ENCODE measurements around the gene PPP1R9B. TPM values are rescaled to one million over a fixed set of nuclear protein-coding genes. Genes with fewer than 3 reads are reported as not detected.

Gene PPP1R9B
- polyA plus RNA-seq, 6 donors from 2014 or later = 0.55 to 3.5 (median 2.3) TPM

DNA sequence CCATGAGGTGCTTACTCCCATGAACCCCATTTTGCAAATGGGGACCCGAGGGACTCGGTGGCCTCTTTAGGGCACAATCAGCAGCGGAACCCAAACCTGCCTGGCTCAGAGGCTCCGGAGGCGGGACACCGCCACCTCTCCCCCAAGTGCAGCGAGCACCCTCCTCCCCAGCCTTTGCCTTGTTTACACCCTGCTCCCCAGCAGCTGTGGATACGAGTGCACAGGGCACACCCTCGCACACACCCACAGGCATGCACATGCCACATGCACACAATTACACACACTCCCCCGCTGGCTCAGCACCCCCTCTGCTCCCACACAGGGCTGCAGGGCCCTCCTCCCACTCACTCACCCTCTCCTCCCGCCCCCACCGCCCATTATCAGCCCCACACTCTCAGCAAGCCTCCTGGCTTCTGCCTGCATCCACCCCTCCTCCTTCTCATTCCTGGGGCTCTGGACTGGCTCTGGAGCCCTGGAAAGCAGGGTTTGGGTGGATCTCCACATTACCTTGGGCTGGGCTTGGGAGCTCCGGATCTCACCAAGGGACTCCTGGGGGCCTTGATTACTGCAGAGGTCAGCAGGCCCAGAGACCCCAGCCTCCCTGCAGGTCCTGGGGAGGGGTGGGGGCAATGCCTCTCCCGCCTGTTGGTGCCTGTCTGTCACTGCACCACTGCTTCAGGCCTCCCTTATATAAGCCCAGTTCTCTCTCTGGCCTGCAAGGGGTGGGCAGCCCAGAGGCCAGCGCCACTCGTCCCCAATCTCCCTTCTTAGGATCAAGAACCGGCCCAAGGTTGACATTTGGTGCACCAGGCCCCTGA lies 48.9 kb downstream of the PPP1R9B start:
- H3K27me3 Mint-ChIP-seq = no peaks in the 10 kb centered on the region
- peaks cover 0 to 20% of the 10 kb centered on the region in 2 donors for H3K36me3 Mint-ChIP-seq
- peak overlapping the region in 1 of 8 donors; percentile 41 for H3K4me3 Mint-ChIP-seq
- no peak overlapping the region for H3K27ac Mint-ChIP-seq
- H3K4me1 Mint-ChIP-seq = peaks cover 16 to 21% (median 20%) of the 10 kb centered on the region in 3 donors
- no peak for ATAC-seq (ENCODE audit: low read depth in 2 of 2)
- DNase-seq = no peak
- no peaks in the 10 kb centered on the region for H3K9me3 Mint-ChIP-seq

DNA sequence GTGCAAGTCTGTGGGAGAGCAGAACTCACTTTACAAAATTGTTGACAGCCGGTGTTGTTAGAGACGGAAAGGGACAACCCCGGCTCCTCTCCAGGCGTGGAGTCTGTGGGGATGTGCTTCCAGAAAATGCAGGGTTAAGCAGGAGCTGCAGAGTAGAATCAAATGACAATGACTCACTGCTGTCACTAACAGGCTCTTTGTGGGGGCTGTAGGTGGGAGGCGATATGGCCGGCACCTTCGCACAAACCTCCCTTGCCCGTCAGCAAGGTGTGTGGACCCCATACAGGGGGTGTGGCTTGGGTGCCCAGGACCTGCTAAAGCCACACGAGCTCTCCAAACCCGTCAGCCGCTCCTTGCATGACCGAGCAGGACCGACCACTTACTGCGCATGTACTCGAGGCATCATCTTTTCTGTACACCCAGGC lies 49.5 kb downstream of the PPP1R9B start:
- DNase-seq (no peak), ATAC-seq (ENCODE audit: low read depth in 2 of 2) (no peak)
- Mint-ChIP-seq H3K36me3 (peaks cover 0 to 20% of the 10 kb centered on the region in 2 donors), H3K9me3 (no peaks in the 10 kb centered on the region), H3K27ac (peak overlapping the region in 1 of 6 donors; percentile 57), H3K27me3 (no peaks in the 10 kb centered on the region), H3K4me3 (peak overlapping the region in 1 of 8 donors; percentile 41), H3K4me1 (peaks cover 18 to 28% (median 26%) of the 10 kb centered on the region in 3 donors)

DNA sequence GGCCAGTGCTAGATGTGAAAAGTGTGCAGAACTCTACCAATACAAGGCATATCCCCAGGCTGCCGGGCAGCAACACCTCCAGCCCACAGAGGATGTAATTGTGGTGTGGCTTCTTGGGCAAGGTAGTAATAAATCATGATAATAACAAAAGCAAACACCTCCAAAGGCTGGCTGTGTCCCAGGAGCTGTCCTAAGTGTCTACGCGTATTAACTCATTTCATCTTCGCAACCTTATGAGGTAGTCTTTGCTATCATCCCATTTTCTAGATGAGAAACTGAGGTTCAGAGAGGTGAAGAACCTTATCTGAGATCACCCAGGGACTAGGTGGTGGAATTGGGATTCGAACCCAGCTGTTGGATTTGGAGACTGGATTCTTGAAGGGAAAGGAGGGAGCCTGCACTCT lies 50.0 kb downstream of the PPP1R9B start:
- H3K9me3 Mint-ChIP-seq = no peaks in the 10 kb centered on the region
- DNase-seq = no peak
- peak overlapping the region in 1 of 6 donors; percentile 57 for H3K27ac Mint-ChIP-seq
- peak overlapping the region in 1 of 8 donors; percentile 41 for H3K4me3 Mint-ChIP-seq
- peaks cover 0 to 18% of the 10 kb centered on the region in 2 donors for H3K36me3 Mint-ChIP-seq
- ATAC-seq (ENCODE audit: low read depth in 2 of 2) = no peak
- no peaks in the 10 kb centered on the region for H3K27me3 Mint-ChIP-seq
- H3K4me1 Mint-ChIP-seq = peaks cover 23 to 32% (median 31%) of the 10 kb centered on the region in 3 donors

DNA sequence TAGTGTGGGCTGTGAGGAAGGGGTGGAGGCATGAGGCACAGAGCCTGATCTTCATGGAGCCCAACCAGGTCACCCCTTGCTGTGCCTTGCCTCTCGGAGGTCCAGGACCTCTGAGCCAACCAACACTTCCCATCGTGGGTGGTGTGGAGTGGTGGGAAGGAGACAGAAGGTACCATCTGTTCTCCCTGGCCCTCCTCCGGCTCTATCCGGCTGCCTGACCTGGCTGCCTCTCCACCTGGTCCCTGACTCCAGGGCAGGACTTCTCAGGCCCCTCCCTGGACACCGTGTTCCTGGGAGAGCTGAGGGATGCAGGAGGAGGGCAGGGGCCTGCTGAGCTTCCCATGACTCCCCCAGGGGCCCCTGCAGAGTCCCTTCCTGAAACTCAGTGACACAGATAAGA lies 51.5 kb downstream of the PPP1R9B start:
- Mint-ChIP-seq H3K27ac (peak overlapping the region in 1 of 6 donors; percentile 32), H3K27me3 (no peaks in the 10 kb centered on the region), H3K9me3 (no peaks in the 10 kb centered on the region), H3K36me3 (peaks cover 0 to 10% of the 10 kb centered on the region in 2 donors), H3K4me3 (no peak overlapping the region), H3K4me1 (peaks cover 34 to 43% (median 34%) of the 10 kb centered on the region in 3 donors)
- no peak for ATAC-seq (ENCODE audit: low read depth in 2 of 2)
- DNase-seq = no peak

DNA sequence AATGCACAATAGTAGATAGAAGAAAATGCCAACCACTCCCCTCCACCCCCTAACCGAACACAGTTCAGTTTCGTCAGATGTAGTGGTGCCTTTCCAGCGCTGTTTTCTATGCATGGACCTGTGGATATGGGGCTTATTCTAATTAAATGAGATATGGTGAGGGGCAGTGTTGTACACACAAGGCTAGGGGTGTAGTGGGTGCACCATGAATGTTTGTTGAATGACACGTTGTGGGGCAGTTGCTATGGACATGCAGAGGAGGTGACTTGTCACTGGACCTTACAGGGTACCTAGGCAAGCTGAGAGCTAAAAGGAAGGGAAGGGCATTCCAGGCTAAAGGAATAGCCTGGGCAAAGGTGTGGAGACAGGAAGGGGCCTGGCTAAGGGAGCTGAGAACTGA lies 51.9 kb downstream of the PPP1R9B start:
- H3K36me3 Mint-ChIP-seq = peaks cover 0 to 10% of the 10 kb centered on the region in 2 donors
- H3K27me3 Mint-ChIP-seq = no peaks in the 10 kb centered on the region
- H3K27ac Mint-ChIP-seq = peak overlapping the region in 1 of 6 donors; percentile 32
- ATAC-seq (ENCODE audit: low read depth in 2 of 2) (no peak), DNase-seq (no peak)
- H3K9me3 Mint-ChIP-seq = no peaks in the 10 kb centered on the region
- H3K4me1 Mint-ChIP-seq = peaks cover 34 to 45% (median 34%) of the 10 kb centered on the region in 3 donors
- H3K4me3 Mint-ChIP-seq = no peak overlapping the region

DNA sequence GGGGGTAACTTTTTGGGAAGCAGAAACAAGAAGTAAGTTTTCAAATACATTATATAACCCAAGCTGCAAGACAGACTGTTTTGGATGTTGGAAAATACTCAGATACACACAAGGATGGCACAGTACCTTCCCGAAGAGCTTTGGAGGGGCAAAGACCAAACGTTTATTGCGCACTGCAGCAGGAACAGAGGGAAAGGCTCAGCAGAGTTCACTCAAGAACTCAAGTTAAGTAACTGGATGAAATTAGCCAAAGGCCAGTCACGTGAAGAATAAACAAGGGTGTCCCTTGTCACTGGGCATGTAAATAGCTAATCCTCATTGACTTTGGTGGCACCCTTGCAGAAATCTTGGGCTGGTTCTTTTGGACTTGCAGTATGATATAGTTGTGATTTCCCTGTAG lies 52.6 kb downstream of the PPP1R9B start:
- no peaks in the 10 kb centered on the region for H3K9me3 Mint-ChIP-seq
- ATAC-seq (ENCODE audit: low read depth in 2 of 2) (no peak), DNase-seq (no peak)
- peak overlapping the region in 2 of 8 donors; percentile 74 to 97 for H3K4me3 Mint-ChIP-seq
- H3K4me1 Mint-ChIP-seq = peaks cover 34 to 45% (median 39%) of the 10 kb centered on the region in 3 donors
- H3K36me3 Mint-ChIP-seq = peaks cover 0 to 10% of the 10 kb centered on the region in 2 donors
- no peaks in the 10 kb centered on the region for H3K27me3 Mint-ChIP-seq
- H3K27ac Mint-ChIP-seq = no peak overlapping the region

DNA sequence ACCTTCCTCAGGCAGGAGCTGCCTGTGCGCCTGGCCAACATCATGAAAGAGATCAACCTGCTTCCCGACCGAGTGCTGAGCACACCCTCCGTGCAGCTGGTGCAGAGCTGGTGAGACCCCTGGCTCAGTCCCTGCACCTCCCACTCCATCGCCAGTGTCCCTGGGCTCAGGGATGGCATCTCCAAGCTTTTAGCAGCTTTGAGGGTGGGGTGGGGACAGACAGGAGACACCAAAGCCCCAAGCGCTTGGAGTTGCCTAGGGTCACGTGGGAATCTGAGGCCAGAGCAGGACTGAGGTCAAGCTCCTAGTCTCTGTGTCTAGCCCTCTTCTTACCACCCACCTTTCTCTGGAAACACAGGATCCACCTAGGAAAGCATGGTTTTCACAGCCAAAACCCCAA lies 53.0 kb downstream of the PPP1R9B start:
- H3K9me3 Mint-ChIP-seq = no peaks in the 10 kb centered on the region
- no peak for ATAC-seq (ENCODE audit: low read depth in 2 of 2)
- DNase-seq = no peak
- no peak overlapping the region for H3K27ac Mint-ChIP-seq
- H3K27me3 Mint-ChIP-seq = no peaks in the 10 kb centered on the region
- peak overlapping the region; percentile 5 to 97 (median 49) for H3K4me3 Mint-ChIP-seq
- H3K36me3 Mint-ChIP-seq = peaks cover 0 to 10% of the 10 kb centered on the region in 2 donors
- peaks cover 34 to 45% (median 39%) of the 10 kb centered on the region in 3 donors for H3K4me1 Mint-ChIP-seq

DNA sequence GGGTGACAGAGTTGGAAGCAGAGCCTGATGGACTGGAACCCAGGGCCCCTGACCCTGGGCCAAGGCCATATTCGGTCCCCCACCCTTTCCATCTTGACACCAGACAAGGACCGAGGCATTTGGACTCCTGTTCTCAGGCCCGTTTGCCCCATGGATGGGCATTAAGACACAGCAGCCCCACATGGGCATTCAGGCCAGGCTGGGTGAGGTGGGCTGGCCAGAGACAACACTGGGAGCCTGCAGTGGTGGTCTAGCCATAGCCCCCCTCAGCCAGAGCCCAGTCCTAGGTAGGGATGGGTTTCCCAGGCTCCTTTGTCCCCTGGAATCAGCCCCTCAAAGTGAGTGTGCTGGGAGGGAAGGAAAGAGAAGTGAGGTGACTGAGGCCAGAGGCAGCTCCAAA lies 53.7 kb downstream of the PPP1R9B start:
- no peak for DNase-seq
- no peaks in the 10 kb centered on the region for H3K9me3 Mint-ChIP-seq
- peak overlapping the region in 2 of 6 donors; percentile 49 to 58 for H3K27ac Mint-ChIP-seq
- H3K4me3 Mint-ChIP-seq = peak overlapping the region; percentile 5 to 100 (median 97)
- H3K4me1 Mint-ChIP-seq = peaks cover 34 to 45% (median 39%) of the 10 kb centered on the region in 3 donors
- ATAC-seq (ENCODE audit: low read depth in 2 of 2) = no peak
- peaks cover 0 to 10% of the 10 kb centered on the region in 2 donors for H3K36me3 Mint-ChIP-seq
- peaks cover 0 to 2% (median 0%) of the 10 kb centered on the region in 3 donors for H3K27me3 Mint-ChIP-seq

DNA sequence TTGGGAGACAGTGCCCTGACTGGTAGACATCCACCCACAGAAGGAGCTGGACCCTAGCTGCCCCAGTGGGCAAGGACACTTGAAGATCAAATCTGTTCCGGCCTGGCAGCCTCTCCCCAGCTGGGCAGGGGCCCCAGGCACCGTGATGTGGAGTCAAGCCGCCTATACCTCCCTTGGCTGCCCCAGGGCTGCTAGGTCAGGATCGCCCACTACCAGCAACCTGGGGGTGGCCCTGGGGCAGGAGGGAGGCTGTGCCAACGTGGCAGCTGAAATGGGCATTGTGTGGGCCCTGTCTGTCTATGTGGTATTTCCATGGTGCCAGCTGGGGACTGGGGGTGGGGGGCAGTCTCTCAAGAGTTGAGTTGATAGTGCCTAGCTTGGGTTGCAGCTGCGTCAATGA lies 54.4 kb downstream of the PPP1R9B start:
- ATAC-seq (ENCODE audit: low read depth in 2 of 2) = no peak
- H3K4me1 Mint-ChIP-seq = peaks cover 34 to 45% (median 39%) of the 10 kb centered on the region in 3 donors
- H3K4me3 Mint-ChIP-seq = peak overlapping the region; percentile 84 to 100 (median 99)
- H3K36me3 Mint-ChIP-seq = peaks cover 0 to 10% of the 10 kb centered on the region in 2 donors
- no peak for DNase-seq
- H3K9me3 Mint-ChIP-seq = no peaks in the 10 kb centered on the region
- H3K27me3 Mint-ChIP-seq = peaks cover 0 to 4% (median 0%) of the 10 kb centered on the region in 3 donors
- peak overlapping the region in 3 of 6 donors; percentile 54 to 92 (median 86) for H3K27ac Mint-ChIP-seq

DNA sequence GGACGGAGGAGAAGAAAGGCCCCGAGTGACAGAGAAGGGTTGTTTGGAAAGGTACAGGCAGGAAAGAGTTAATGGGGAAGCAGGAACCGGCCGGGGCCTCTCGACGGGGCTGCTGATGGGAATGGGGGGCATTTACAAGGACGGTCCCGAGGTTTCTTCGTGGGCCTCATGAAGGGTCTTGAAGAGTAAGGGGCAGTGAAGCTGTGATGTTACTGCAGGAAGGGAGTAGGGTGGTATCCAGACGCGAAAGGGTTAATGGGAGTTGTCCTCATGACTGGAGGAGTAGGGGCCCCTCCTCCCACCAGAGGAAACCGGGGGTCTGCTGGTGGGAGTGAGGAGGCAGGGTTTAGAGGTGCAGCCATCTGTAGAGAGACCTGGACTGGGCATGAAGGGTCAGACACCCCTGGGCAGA lies 54.8 kb downstream of the PPP1R9B start:
- H3K4me1 Mint-ChIP-seq = peaks cover 34 to 45% (median 38%) of the 10 kb centered on the region in 3 donors
- H3K27me3 Mint-ChIP-seq = peaks cover 0 to 9% (median 4%) of the 10 kb centered on the region in 3 donors
- no peak for ATAC-seq (ENCODE audit: low read depth in 2 of 2)
- no peaks in the 10 kb centered on the region for H3K9me3 Mint-ChIP-seq
- peak overlapping the region; percentile 84 to 100 (median 99) for H3K4me3 Mint-ChIP-seq
- H3K27ac Mint-ChIP-seq = peak overlapping the region in 5 of 6 donors; percentile 86 to 98 (median 92)
- peaks cover 0 to 10% of the 10 kb centered on the region in 2 donors for H3K36me3 Mint-ChIP-seq
- DNase-seq = no peak

DNA sequence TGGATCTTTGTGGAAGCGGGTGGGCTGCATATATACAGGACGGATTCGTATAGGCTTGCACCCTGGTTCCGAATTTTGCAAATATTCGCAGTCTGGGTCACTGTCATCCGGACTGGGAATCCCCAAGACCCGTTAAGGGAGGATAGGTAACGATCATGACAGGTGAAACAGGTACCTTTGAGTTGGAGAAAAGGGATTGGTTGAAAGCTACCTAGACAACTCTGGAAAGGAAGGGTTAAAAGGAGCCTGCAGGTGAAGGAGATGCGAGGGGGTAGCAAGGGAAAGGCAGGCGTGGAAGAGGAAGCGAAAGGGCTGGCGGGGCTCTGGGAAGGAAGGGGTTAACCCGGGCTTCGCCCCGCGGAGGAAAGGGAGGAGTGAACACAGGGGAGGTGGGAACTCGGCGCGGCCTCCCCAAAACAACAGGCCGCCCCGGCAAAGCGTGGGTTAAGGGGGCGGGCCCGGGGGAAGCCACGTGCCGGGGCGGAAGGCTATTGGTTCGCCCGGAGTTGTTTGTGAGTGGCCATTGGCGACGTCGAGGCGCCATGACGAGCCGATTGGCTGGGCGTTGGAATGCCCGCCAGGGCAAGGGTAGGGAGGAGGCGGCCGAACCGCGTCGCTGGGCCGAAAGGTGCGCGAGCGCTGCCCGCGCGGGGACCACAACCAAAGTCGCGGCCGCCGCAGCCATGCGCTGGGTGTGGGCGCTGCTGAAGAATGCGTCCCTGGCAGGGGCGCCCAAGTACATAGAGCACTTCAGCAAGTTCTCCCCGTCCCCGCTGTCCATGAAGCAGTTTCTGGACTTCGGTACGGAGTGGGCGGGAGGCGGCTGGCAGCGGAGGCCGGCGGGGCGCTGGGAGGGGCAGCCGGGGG lies 55.5 kb downstream of the PPP1R9B start, which contains the start of gene PDK2:
PDK2 (plus strand) TSS at position 599 of the 867 bp plus-strand sequence; CDS start at position 684, 85 bp downstream.
- peaks cover 0 to 15% (median 8%) of the 10 kb centered on the region in 3 donors for H3K27me3 Mint-ChIP-seq
- H3K36me3 Mint-ChIP-seq = peaks cover 0 to 10% of the 10 kb centered on the region in 2 donors
- ATAC-seq (ENCODE audit: low read depth in 2 of 2) (peak; percentile 87 to 90), DNase-seq (peak; percentile 99)
- peaks cover 34 to 40% (median 36%) of the 10 kb centered on the region in 3 donors for H3K4me1 Mint-ChIP-seq
- H3K27ac Mint-ChIP-seq = peak within 1 kb of the TSS; percentile 77 to 98 (median 90)
- H3K9me3 Mint-ChIP-seq = no peaks in the 10 kb centered on the region
- peak within 1 kb of the TSS; percentile 84 to 100 (median 99) for H3K4me3 Mint-ChIP-seq

DNA sequence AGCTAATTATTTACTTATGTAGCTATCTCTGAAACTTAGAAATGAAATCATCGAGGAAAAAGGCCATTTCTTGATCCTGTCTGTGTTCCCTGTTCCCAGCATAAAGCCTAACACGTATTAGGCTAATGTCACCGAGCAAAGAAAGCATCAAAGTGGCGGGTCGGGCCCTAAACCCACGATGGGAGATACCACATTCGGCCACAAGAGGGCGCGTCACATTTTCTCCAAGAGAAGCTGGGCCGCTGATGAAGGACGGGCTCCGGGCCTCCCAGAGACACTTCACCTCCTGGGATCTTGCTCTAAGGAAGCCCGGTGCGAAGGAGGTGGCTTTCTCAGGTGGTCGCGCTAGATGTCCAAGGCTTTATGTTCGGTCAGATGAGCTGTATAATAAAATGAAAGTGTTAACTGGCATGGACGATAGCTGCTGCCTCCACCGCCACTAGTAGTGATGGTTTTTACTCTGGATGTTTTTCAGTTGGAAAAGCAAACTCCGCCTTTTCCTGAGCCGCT lies 56.2 kb downstream of the PPP1R9B start:
- H3K27ac Mint-ChIP-seq = peak overlapping the region in 5 of 6 donors; percentile 77 to 98 (median 86)
- peak; percentile 44 for ATAC-seq (ENCODE audit: low read depth in 2 of 2)
- peak overlapping the region; percentile 84 to 100 (median 99) for H3K4me3 Mint-ChIP-seq

More for the DNA sequence above, 56.2 kb downstream of the PPP1R9B start:
- Mint-ChIP-seq H3K9me3 (no peaks in the 10 kb centered on the region), H3K36me3 (peaks cover 0 to 10% of the 10 kb centered on the region in 2 donors), H3K27me3 (peaks cover 0 to 21% (median 8%) of the 10 kb centered on the region in 3 donors), H3K4me1 (peaks cover 32 to 37% (median 34%) of the 10 kb centered on the region in 3 donors)
- DNase-seq = peak; percentile 78
